BLaER1 treated with 17β-estradiol and CSF1 and Interleukin-3, amounts not matched to agents 10 nM and 100 nM (cell line): Measurements from ENCODE around the gene GLIS1.

Source experiments
- H3K27ac ChIP-seq, 11 experiments: shearing (Covaris generic); formaldehyde crosslinking; 2 replicates each; pipeline ENCODE4 v1.8.1; 2022
- H3K27me3 ChIP-seq, 11 experiments: shearing (Covaris generic); formaldehyde crosslinking; 2 replicates each; pipeline ENCODE4 v1.8.1; 2022
- H3K36me3 ChIP-seq, 11 experiments: shearing (Covaris generic); formaldehyde crosslinking; 2 replicates each; pipeline ENCODE4 v1.8.1; 2022
- H3K4me1 ChIP-seq, 10 experiments: shearing (Covaris generic); formaldehyde crosslinking; 2 replicates each; pipeline ENCODE4 v1.8.1; 2022
- H3K4me2 ChIP-seq, 11 experiments: shearing (Covaris generic); formaldehyde crosslinking; 2 replicates each; pipeline ENCODE4 v1.8.1; 2022
- H3K4me3 ChIP-seq, 10 experiments: shearing (Covaris generic); formaldehyde crosslinking; 2 replicates each; pipeline ENCODE4 v1.8.1; 2022
- H3K9ac ChIP-seq, 11 experiments: shearing (Covaris generic); formaldehyde crosslinking; 2 replicates each; pipeline ENCODE4 v1.8.1; 2022
- H3K9me3 ChIP-seq, 11 experiments: shearing (Covaris generic); formaldehyde crosslinking; replicated peaks in 1 of 11; 2 replicates each; pipeline ENCODE4 v1.8.1; 2022
- H4K20me1 ChIP-seq, 11 experiments: shearing (Covaris generic); formaldehyde crosslinking; 2 replicates each; pipeline ENCODE4 v1.8.1; 2022
- Cebpa-rat ChIP-seq, 11 experiments: shearing (Covaris generic); IDR thresholded peaks; 2 replicates each; pipeline ENCODE4 v1.8.1; 2022

The GLIS1 gene

GRCh38 chr1:53482441-53483153 is 256.4 kb downstream of the GLIS1 start:
- H3K4me2 ChIP-seq = peak overlapping the region in 3 of 11 experiments; percentile 14 to 29 (median 25); a peak in 4 of 22 replicates
- H3K4me3 ChIP-seq = no peak overlapping the region
- H3K27me3 ChIP-seq = no peaks in the 10 kb centered on the region
- no peaks in the 10 kb centered on the region for H3K9me3 ChIP-seq
- TF ChIP-seq Cebpa-rat (IDR thresholded peaks at IDR 0.05) = no peak
- peaks cover 3 to 17% (median 5%) of the 10 kb centered on the region in 10 experiments; a peak in 18 of 20 replicates for H3K4me1 ChIP-seq
- H3K36me3 ChIP-seq = no peaks in the 10 kb centered on the region
- H3K9ac ChIP-seq = no peak overlapping the region
- H4K20me1 ChIP-seq = no peaks in the 10 kb centered on the region; a peak in 1 of 22 replicates
- H3K27ac ChIP-seq = no peak overlapping the region

DNA sequence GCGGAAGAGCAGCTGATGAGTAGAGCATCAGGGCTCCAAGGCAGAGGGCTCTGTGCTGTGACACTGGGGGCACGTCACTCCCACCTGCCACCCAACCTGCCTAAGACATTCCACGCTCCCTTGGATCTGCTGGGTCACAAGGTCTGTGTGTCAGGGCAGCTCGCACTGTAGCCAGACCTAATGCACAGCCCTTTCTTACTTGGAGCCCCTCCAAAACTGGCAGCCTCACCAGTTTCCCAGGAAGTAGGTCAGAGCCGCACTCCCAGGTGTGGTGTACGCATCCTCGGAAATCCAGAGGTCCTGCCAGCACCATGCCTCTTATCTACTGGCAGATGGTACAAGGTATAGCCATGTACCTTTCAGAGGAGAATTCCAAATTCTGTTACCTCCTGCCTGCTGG is 257.5 kb downstream of the GLIS1 start:
- Histone ChIP-seq H3K9me3 (no peaks in the 10 kb centered on the region), H3K9ac (no peak overlapping the region), H3K4me3 (no peak overlapping the region), H3K27ac (no peak overlapping the region), H3K27me3 (no peaks in the 10 kb centered on the region), H3K4me1 (peaks cover 4 to 23% (median 10%) of the 10 kb centered on the region in 10 experiments; a peak in 18 of 20 replicates), H3K4me2 (no peak overlapping the region), H3K36me3 (no peaks in the 10 kb centered on the region), H4K20me1 (no peaks in the 10 kb centered on the region; a peak in 1 of 22 replicates)
- TF ChIP-seq Cebpa-rat (IDR thresholded peaks at IDR 0.05) = no peak

DNA sequence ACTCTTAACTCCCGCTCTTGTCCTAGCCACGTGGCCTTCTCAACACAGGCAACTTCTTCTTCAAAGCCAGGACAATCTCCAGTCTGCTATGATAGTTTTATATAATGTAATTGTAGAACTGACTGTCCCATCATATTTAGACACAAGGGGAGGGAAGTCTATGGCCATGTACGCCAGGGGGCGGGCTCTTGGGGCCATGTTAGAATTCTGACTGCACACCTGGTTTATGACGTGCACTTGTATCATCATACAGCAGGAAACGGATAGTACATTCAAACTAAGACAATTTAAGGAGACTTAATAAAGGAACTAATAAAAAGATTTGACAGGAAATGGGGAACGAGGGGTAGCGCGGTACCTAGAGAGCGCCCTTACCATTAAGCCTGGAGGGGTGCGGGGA is 258.3 kb downstream of the GLIS1 start:
- no peak overlapping the region for H3K27ac ChIP-seq
- peaks cover 4 to 22% (median 10%) of the 10 kb centered on the region in 10 experiments; a peak in 18 of 20 replicates for H3K4me1 ChIP-seq
- no peaks in the 10 kb centered on the region for H3K27me3 ChIP-seq
- H3K4me3 ChIP-seq = no peak overlapping the region
- no peak for TF ChIP-seq Cebpa-rat (IDR thresholded peaks at IDR 0.05)
- no peaks in the 10 kb centered on the region; a peak in 1 of 22 replicates for H4K20me1 ChIP-seq
- no peaks in the 10 kb centered on the region for H3K9me3 ChIP-seq
- H3K9ac ChIP-seq = no peak overlapping the region
- H3K4me2 ChIP-seq = no peak overlapping the region
- no peaks in the 10 kb centered on the region for H3K36me3 ChIP-seq

DNA sequence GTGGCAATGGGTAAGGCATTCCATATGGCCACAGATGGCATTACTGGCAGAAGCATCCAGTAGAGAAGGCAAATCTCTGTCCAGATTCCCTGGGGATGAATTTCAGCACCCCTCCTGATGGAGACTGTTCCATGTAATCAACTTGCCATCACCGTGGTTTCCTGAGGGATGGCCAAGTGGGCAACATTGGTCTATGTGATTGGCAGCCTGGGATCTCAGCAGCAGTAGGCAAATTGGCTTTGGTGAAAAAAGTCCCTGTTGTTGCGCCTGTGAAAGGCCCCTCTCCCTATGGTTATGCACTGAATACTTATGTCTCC is 260.5 kb downstream of the GLIS1 start:
- Histone ChIP-seq H3K9me3 (no peaks in the 10 kb centered on the region), H3K4me3 (no peak overlapping the region), H3K4me1 (peaks cover 4 to 20% (median 10%) of the 10 kb centered on the region in 10 experiments; a peak in 18 of 20 replicates), H3K9ac (no peak overlapping the region), H3K4me2 (no peak overlapping the region), H4K20me1 (no peaks in the 10 kb centered on the region; a peak in 1 of 22 replicates), H3K27ac (no peak overlapping the region), H3K27me3 (no peaks in the 10 kb centered on the region), H3K36me3 (no peaks in the 10 kb centered on the region)
- no peak for TF ChIP-seq Cebpa-rat (IDR thresholded peaks at IDR 0.05)

GRCh38 chr1:53477651-53478501 is 261.1 kb downstream of the GLIS1 start:
- Histone ChIP-seq H3K4me3 (no peak overlapping the region), H3K9me3 (no peaks in the 10 kb centered on the region), H4K20me1 (no peaks in the 10 kb centered on the region), H3K9ac (no peak overlapping the region), H3K4me1 (peaks cover 4 to 17% (median 10%) of the 10 kb centered on the region in 10 experiments; a peak in 18 of 20 replicates), H3K27ac (no peak overlapping the region), H3K27me3 (no peaks in the 10 kb centered on the region), H3K4me2 (peak overlapping the region; percentile 7 to 64 (median 46); a peak in 18 of 22 replicates), H3K36me3 (no peaks in the 10 kb centered on the region)
- TF ChIP-seq Cebpa-rat (IDR thresholded peaks at IDR 0.05) = no peak

GRCh38 chr1:53476579-53476978 is 262.4 kb downstream of the GLIS1 start:
- Histone ChIP-seq H3K4me1 (peaks cover 4 to 14% (median 9%) of the 10 kb centered on the region in 10 experiments; a peak in 18 of 20 replicates), H4K20me1 (no peaks in the 10 kb centered on the region), H3K4me2 (no peak overlapping the region), H3K27ac (no peak overlapping the region), H3K4me3 (no peak overlapping the region), H3K9ac (no peak overlapping the region), H3K36me3 (no peaks in the 10 kb centered on the region), H3K9me3 (no peaks in the 10 kb centered on the region), H3K27me3 (no peaks in the 10 kb centered on the region)
- TF ChIP-seq Cebpa-rat (IDR thresholded peaks at IDR 0.05) = no peak

GRCh38 chr1:53475664-53476063 is 263.3 kb downstream of the GLIS1 start:
- H4K20me1 ChIP-seq = no peaks in the 10 kb centered on the region
- no peak overlapping the region for H3K4me3 ChIP-seq
- no peaks in the 10 kb centered on the region for H3K27me3 ChIP-seq
- no peak overlapping the region for H3K27ac ChIP-seq
- peaks cover 4 to 14% (median 9%) of the 10 kb centered on the region in 10 experiments; a peak in 18 of 20 replicates for H3K4me1 ChIP-seq
- H3K4me2 ChIP-seq = no peak overlapping the region
- no peaks in the 10 kb centered on the region for H3K9me3 ChIP-seq
- no peak for TF ChIP-seq Cebpa-rat (IDR thresholded peaks at IDR 0.05)
- H3K9ac ChIP-seq = no peak overlapping the region
- no peaks in the 10 kb centered on the region for H3K36me3 ChIP-seq

DNA sequence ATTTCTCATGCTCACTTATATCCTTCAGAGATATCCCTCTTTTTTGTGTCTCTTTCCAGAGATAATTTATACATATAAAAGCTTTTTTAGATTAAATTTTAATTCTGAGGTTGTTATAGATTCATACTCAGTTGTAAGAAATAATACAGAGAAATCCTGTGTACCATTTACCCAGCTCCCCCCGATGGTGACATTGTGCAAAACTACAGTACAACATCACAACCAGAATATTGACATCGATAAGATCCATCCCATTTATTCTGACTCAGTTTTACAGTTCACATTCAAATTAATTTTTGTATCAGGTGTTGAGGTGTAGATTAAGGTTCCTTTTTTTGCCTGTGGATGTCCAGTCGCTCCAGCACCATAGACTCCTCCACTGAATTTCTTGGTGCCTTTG is 265.5 kb downstream of the GLIS1 start:
- Histone ChIP-seq H3K9ac (no peak overlapping the region), H3K27me3 (no peaks in the 10 kb centered on the region), H3K4me2 (no peak overlapping the region), H4K20me1 (no peaks in the 10 kb centered on the region), H3K4me1 (peaks cover 4 to 14% (median 9%) of the 10 kb centered on the region in 10 experiments; a peak in 18 of 20 replicates), H3K36me3 (no peaks in the 10 kb centered on the region), H3K4me3 (no peak overlapping the region), H3K27ac (no peak overlapping the region), H3K9me3 (no peaks in the 10 kb centered on the region)
- TF ChIP-seq Cebpa-rat (IDR thresholded peaks at IDR 0.05) = no peak

DNA sequence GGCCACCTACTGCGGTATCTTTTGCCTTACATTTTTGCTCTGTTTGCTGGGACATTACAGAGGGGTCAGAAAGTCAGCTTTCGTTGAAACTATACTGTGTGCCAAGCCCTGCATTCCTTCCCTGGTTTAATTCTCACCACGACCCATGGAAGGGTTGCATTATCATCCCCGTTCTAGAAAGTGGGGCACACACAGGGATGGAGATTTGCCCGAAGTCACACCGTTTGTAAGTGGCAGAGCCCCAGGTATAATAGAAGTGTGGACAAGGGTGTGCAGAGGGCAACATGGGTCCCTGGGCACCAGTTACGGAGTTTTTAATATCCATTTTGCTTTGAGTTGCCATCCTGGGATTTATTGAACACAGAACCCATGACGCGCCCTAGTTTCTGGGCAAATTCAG is 268.0 kb downstream of the GLIS1 start:
- Histone ChIP-seq H3K9me3 (no peaks in the 10 kb centered on the region), H3K4me3 (no peak overlapping the region), H3K9ac (no peak overlapping the region), H3K27ac (no peak overlapping the region), H3K27me3 (no peaks in the 10 kb centered on the region), H3K4me2 (no peak overlapping the region), H4K20me1 (no peaks in the 10 kb centered on the region), H3K4me1 (peaks cover 7 to 13% (median 11%) of the 10 kb centered on the region in 10 experiments; a peak in 17 of 20 replicates), H3K36me3 (no peaks in the 10 kb centered on the region)
- no peak for TF ChIP-seq Cebpa-rat (IDR thresholded peaks at IDR 0.05)
